HFFc6 (cell line): ENCODE data around the gene OTUB1. TPM values are rescaled to one million over a fixed set of nuclear protein-coding genes. Genes with fewer than 3 reads are reported as not detected.

ENCODE experiments used
- DNase-seq: peaks from one replicate; pipeline ENCODE4 v3.0.0-alpha.2; 2018
- H3K27ac Mint-ChIP-seq: 2 replicates; pipeline ENCODE4 v1.8.0; 2020; ENCODE audit warnings: mild to moderate bottlenecking, mixed read lengths
- H3K27me3 Mint-ChIP-seq: 2 replicates; pipeline ENCODE4 v1.8.0; 2021; ENCODE audit warnings: mild to moderate bottlenecking, moderate library complexity, mixed read lengths; ENCODE audit not compliant: insufficient read depth
- H3K36me3 Mint-ChIP-seq: 2 replicates; pipeline ENCODE4 v1.8.0; 2021; ENCODE audit warnings: low read depth, mixed read lengths
- H3K4me1 Mint-ChIP-seq: 2 replicates; pipeline ENCODE4 v1.8.0; 2020; ENCODE audit warnings: low read depth, mixed read lengths
- H3K4me3 Mint-ChIP-seq: 2 replicates; pipeline ENCODE4 v1.8.0; 2020; ENCODE audit warnings: mild to moderate bottlenecking, moderate library complexity, mixed read lengths
- H3K9me3 Mint-ChIP-seq: 2 replicates; pipeline ENCODE4 v1.8.0; 2020; ENCODE audit warnings: mild to moderate bottlenecking, mixed read lengths
- CTCF ChIP-seq: fragments of 200-600 bp; sonication (generic); IDR thresholded peaks from 2 replicates; pipeline ENCODE4 v1.5.0; 2021; ENCODE audit warnings: antibody characterized with exemption, mild to moderate bottlenecking
- total RNA-seq, 6 experiments: library from RNA; stranded (reverse); fragmentation: NEBNext Ultra II Directional; extraction: Animal tissue kit (Norgen Biotek cat#: 25700); gene quantifications; 2 replicates in 1 of 6; 3 replicates in 5 of 6; pipeline ENCODE4 v1.2.3, GENCODE V29; 2021

Gene OTUB1
- total RNA-seq, 6 experiments from 2014 or later = 84.4 to 98.2 (median 90.9) TPM

DNA sequence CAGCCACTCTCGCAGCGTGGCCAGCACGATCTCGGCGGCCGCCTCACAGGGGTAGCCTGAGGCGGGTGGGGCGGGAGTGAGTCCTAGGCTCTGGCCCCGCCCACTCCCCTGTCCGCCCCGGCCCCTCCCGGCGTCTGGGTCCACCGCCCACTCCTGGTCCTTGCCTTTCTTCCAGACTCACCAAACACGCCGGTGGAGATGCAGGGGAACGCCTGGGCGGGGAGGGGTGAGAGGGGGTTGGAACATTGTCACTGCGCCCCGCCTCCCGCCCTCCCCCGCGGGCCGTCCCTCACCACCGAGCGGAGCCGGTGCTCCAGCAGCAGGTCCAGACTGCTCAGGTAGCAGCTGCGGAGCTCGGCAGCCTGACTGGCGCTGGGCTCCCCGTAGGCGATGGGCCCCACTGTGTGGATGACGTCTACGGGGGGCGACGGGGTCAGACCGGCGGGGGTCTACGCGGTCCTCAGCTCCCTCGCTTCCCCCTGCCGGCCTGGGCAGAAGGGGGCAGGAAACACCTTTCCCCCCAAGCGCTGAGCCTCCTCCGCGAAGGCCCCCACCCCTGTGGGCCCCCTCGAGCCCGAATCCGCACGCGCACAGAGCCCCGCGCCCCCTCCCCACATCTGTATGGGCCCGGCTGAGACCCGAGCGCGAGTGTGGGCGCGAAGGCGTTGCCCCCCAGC lies 13.2 kb downstream of the OTUB1 start:
- H3K9me3 Mint-ChIP-seq = no peaks in the 10 kb centered on the region
- no peaks in the 10 kb centered on the region; the same call in 1 of the 2 replicates for H3K36me3 Mint-ChIP-seq
- no peak overlapping the region for H3K27ac Mint-ChIP-seq
- H3K4me1 Mint-ChIP-seq = peaks cover 17% of the 10 kb centered on the region
- no peak overlapping the region for H3K4me3 Mint-ChIP-seq
- peaks cover 10% of the 10 kb centered on the region for H3K27me3 Mint-ChIP-seq
- TF ChIP-seq CTCF = no peak
- peak; percentile 36 for DNase-seq

DNA sequence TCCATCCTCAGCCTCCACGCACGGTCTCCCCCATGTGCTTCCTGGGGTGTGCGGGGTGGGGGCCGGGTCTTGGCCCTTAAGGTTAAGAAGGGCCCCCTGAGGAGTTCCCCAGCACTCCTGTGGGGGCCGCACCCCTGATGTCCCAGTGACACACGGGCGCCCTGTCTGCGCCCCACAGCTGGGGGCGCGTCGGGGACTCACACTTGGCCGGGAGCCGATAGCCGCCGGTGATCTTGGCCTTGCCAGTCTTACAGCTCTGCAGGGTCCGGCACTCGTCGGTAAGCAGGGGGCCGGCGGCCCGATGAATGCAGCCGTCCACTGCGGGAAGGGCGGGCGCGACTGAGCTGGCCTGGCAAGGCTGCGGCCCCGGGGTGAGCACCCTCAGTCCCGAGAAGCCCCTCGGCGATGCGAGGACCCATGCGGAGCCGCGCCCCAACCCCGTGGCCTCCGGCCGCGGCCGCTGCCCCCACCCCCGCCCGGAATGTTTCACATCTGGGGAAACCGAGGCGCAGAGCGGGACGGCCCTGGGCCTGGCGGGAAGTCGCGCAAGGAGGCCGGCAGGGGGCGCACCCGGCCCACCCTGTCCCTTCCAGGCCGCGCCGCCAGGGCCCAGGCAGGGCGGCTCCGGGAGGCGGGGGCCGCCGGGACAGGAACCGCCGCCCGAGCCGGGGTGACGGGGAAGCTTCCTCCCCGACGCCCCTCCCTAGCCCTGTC lies 13.9 kb downstream of the OTUB1 start:
- Mint-ChIP-seq H3K4me1 (peaks cover 17% of the 10 kb centered on the region), H3K4me3 (no peak overlapping the region), H3K36me3 (no peaks in the 10 kb centered on the region; the same call in 1 of the 2 replicates), H3K27me3 (peaks cover 10% of the 10 kb centered on the region), H3K9me3 (no peaks in the 10 kb centered on the region), H3K27ac (no peak overlapping the region)
- peak; percentile 22 for DNase-seq
- TF ChIP-seq CTCF = peak; percentile 91

- Mint-ChIP-seq H3K27me3 (peaks cover 12% of the 10 kb centered on the region), H3K36me3 (no peaks in the 10 kb centered on the region; the same call in 1 of the 2 replicates), H3K4me1 (peaks cover 17% of the 10 kb centered on the region), H3K27ac (no peak overlapping the region; the same call in 1 of the 2 replicates), H3K9me3 (no peaks in the 10 kb centered on the region), H3K4me3 (peak overlapping the region; percentile 28; the same call in 1 of the 2 replicates)
- peak; percentile 54 for TF ChIP-seq CTCF
- DNase-seq = no peak
Measured at GRCh38 chr11:64000740-64001483, 14.7 kb downstream of the OTUB1 start.

- Mint-ChIP-seq H3K27me3 (peaks cover 14% of the 10 kb centered on the region), H3K9me3 (no peaks in the 10 kb centered on the region), H3K4me3 (peak overlapping the region; percentile 28; the same call in 1 of the 2 replicates)
Measured at GRCh38 chr11:64001484-64002420, 15.5 kb downstream of the OTUB1 start.

More at GRCh38 chr11:64001484-64002420, 15.5 kb downstream of the OTUB1 start:
- no peak for DNase-seq
- TF ChIP-seq CTCF = no peak
- Mint-ChIP-seq H3K27ac (no peak overlapping the region; the same call in 1 of the 2 replicates), H3K4me1 (peaks cover 25% of the 10 kb centered on the region), H3K36me3 (no peaks in the 10 kb centered on the region; the same call in 1 of the 2 replicates)
